Osteoblast (primary cell): ENCODE results near the gene MUC4. TPM values are rescaled to one million over a fixed set of nuclear protein-coding genes. Genes with fewer than 3 reads are reported as not detected.

Source experiments
- DNase-seq: peaks from one replicate; pipeline ENCODE4 v3.0.0; 2011; ENCODE audit warnings: low spot score, mixed read lengths; ENCODE audit not compliant: insufficient read length; ENCODE audit errors: missing footprints
- H2AFZ ChIP-seq: 2 replicates; pipeline ENCODE4 v1.6.0; 2011; ENCODE audit warnings: mild to moderate bottlenecking, low read length
- H3K27ac ChIP-seq: 2 replicates; pipeline ENCODE4 v1.5.1; 2011; ENCODE audit warnings: mild to moderate bottlenecking, low read depth, low read length, moderate library complexity
- H3K27me3 ChIP-seq: 2 replicates; pipeline ENCODE4 v1.6.0; 2012; ENCODE audit warnings: mild to moderate bottlenecking, control low read depth, inconsistent platforms, low read length, moderate library complexity; ENCODE audit not compliant: insufficient read depth
- H3K36me3 ChIP-seq: 2 replicates; pipeline ENCODE4 v1.5.1; 2011; ENCODE audit warnings: mild to moderate bottlenecking, low read length, control low read depth, moderate library complexity; ENCODE audit not compliant: insufficient read depth
- H3K4me1 ChIP-seq: 2 replicates; pipeline ENCODE4 v1.5.1; 2011; ENCODE audit warnings: mild to moderate bottlenecking, low read length, control low read depth, moderate library complexity; ENCODE audit not compliant: insufficient read depth
- H3K4me2 ChIP-seq: 2 replicates; pipeline ENCODE4 v1.6.0; 2011; ENCODE audit warnings: mild to moderate bottlenecking, low read length; ENCODE audit not compliant: insufficient read depth
- H3K4me3 ChIP-seq: fragments of 200-600 bp; sonication (generic); 3 replicates; pipeline ENCODE4 v1.5.1; 2012; ENCODE audit warnings: mild to moderate bottlenecking, low read length, inconsistent platforms; ENCODE audit not compliant: insufficient read depth
- H3K79me2 ChIP-seq: 2 replicates; pipeline ENCODE4 v1.6.0; 2012; ENCODE audit warnings: mild to moderate bottlenecking, low read length, control low read depth, inconsistent platforms; ENCODE audit not compliant: insufficient read depth
- H3K9me3 ChIP-seq: 2 replicates; pipeline ENCODE4 v1.5.1; 2011; ENCODE audit warnings: low read depth, low read length, control low read depth
- H4K20me1 ChIP-seq: 2 replicates; pipeline ENCODE4 v1.6.0; 2012; ENCODE audit warnings: mild to moderate bottlenecking, low read length, control low read depth; ENCODE audit not compliant: insufficient read depth
- total RNA-seq: library from RNA; depleted of rRNA; stranded (reverse); fragments of >200 nt; gene quantifications from 2 replicates; pipeline ENCODE4 v1.2.3, GENCODE V29; 2012
- TF ChIP-seq, protein P1 (sequence below): IDR thresholded peaks from 2 replicates; pipeline ENCODE4 v1.5.1; 2011; ENCODE audit warnings: mild to moderate bottlenecking, low read depth, low read length, moderate library complexity; ENCODE audit errors: extremely low read depth

The MUC4 gene
- total RNA-seq, 1 donor = not detected

DNA sequence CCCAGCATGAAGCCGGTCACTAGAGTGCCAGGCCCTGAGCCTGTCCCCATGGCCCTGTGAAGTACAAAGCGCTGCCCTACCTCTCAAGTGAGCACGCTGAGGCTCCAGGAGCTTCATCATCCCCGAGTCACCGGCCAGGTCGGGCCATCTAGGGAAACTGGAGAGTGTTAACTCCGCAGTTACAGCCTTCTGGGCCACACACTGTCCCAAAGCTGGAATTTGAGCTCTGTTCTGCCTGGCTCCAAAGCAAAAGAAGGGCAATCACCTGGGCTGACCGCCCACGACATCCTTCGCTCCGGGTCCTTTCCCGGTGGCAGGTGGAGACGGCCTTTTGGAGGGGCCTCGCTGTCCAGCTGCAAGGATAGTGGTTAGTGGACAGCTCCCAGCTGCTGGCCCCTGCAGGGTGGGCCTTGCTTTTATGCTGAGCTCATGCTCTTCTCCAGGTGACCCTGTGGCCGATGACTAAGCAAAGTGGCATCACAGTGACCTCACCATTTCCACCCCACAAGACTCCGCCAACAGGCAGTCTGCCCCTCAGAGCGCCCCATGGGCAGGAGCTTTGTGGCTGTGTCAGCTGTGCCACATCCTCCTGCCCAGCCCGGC lies 3.5 kb upstream of the MUC4 start:
- Histone ChIP-seq H3K36me3 (no peaks in the 10 kb centered on the region), H3K27ac (no peak overlapping the region), H3K4me3 (no peak overlapping the region), H3K4me2 (no peak overlapping the region), H4K20me1 (no peaks in the 10 kb centered on the region), H2AFZ (no peak overlapping the region), H3K79me2 (no peaks in the 10 kb centered on the region), H3K27me3 (peaks cover 10% of the 10 kb centered on the region), H3K9me3 (no peaks in the 10 kb centered on the region), H3K4me1 (no peaks in the 10 kb centered on the region)
- peak; percentile 45 for DNase-seq
- TF ChIP-seq, protein P1, sequence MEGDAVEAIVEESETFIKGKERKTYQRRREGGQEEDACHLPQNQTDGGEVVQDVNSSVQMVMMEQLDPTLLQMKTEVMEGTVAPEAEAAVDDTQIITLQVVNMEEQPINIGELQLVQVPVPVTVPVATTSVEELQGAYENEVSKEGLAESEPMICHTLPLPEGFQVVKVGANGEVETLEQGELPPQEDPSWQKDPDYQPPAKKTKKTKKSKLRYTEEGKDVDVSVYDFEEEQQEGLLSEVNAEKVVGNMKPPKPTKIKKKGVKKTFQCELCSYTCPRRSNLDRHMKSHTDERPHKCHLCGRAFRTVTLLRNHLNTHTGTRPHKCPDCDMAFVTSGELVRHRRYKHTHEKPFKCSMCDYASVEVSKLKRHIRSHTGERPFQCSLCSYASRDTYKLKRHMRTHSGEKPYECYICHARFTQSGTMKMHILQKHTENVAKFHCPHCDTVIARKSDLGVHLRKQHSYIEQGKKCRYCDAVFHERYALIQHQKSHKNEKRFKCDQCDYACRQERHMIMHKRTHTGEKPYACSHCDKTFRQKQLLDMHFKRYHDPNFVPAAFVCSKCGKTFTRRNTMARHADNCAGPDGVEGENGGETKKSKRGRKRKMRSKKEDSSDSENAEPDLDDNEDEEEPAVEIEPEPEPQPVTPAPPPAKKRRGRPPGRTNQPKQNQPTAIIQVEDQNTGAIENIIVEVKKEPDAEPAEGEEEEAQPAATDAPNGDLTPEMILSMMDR = no peak

DNA sequence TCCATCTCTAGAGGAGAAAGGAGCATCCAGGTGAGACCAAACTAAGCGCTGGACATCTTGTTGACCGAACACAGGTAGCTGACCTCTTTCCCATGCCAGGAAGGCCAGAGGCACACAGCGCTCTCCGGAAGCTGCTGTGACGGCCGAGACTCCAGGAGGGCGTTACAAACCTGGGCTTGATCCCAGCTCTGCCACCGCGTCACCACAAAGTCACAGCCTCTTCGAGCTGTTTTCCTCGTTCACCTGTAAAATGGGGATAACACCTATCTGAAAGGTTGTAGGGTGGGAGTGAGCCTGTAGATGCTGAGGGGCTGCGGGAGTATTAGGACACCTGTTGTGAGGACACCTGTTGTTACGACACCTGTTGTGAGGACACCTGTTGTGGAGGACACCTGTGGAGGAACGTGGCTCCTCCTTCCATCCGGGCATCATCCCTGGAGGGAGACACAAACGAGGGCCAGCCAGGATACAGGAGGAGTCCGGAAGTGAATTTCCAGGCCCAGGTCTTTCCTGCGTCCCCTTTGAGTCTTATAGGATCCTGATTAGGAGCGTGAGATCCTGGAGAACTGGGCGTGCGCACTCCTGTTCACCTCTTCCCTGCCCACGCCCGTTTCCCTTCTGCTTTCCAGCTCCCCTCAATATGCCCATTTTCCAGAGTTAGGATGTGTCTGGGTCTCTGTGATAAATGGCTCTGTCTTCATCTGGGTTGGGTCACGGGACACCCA lies 2.3 kb upstream of the MUC4 start:
- Histone ChIP-seq H4K20me1 (no peaks in the 10 kb centered on the region), H3K36me3 (no peaks in the 10 kb centered on the region)

DNA sequence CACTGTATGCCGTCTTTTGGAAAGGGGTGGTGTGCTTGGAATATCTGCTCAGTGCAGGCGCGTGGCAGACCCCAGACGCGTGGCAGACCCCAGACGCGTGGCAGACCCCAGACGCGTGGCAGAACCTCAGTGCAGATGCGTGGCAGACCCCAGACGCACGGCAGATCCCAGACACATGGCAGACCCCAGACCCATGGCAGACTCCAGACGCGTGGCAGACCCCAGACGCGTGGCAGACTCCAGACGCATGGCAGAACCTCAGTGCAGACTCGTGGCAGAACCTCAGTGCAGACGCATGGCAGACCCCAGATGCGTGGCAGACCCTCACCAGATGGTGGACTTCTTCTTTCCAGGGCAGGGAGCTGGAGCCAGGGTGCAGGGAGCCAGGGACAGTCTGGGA lies 637 bp upstream of the MUC4 start:
- no peak overlapping the region for H3K27ac ChIP-seq
- H3K9me3 ChIP-seq = no peaks in the 10 kb centered on the region
- peaks cover 10% of the 10 kb centered on the region for H3K27me3 ChIP-seq
- no peaks in the 10 kb centered on the region for H4K20me1 ChIP-seq
- no peak overlapping the region for H2AFZ ChIP-seq
- TF ChIP-seq, protein P1 = no peak
- no peaks in the 10 kb centered on the region for H3K36me3 ChIP-seq
- H3K4me3 ChIP-seq = no peak overlapping the region
- H3K4me2 ChIP-seq = no peak overlapping the region
- no peaks in the 10 kb centered on the region for H3K79me2 ChIP-seq
- H3K4me1 ChIP-seq = no peaks in the 10 kb centered on the region
- no peak for DNase-seq

More for the DNA sequence above, 2.3 kb upstream of the MUC4 start:
- Histone ChIP-seq H3K4me1 (no peaks in the 10 kb centered on the region), H3K9me3 (no peaks in the 10 kb centered on the region), H3K4me2 (no peak overlapping the region), H2AFZ (no peak overlapping the region), H3K4me3 (no peak overlapping the region), H3K27me3 (peaks cover 10% of the 10 kb centered on the region), H3K79me2 (no peaks in the 10 kb centered on the region), H3K27ac (no peak overlapping the region)
- peak; percentile 43 for DNase-seq
- TF ChIP-seq, protein P1 = no peak

DNA sequence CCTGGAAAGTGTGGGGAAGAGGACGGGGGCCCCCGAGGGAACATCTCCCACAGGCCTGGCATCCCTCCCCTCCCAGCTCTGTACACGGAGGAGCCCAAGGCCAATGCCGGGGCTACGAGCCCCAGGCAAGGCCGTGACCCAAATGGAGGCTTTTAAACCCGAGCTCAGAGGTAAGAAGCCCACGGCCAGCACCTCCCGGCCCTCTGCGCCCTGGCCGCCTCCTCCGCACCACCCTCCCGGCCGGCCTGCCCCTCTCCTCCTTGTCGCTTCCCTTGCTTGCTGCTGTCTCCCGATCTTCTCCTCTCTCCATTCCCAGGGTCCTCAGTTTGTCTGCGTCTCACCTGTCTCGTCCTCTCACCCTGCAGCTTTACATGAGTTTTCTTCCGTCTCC lies 1.3 kb downstream of the MUC4 start:
- no peak overlapping the region for H3K27ac ChIP-seq
- H3K36me3 ChIP-seq = no peaks in the 10 kb centered on the region
- no peaks in the 10 kb centered on the region for H3K9me3 ChIP-seq
- no peak overlapping the region for H3K4me3 ChIP-seq
- TF ChIP-seq, protein P1 = no peak
- no peak overlapping the region for H3K4me2 ChIP-seq
- H3K79me2 ChIP-seq = no peaks in the 10 kb centered on the region
- H4K20me1 ChIP-seq = no peaks in the 10 kb centered on the region
- no peaks in the 10 kb centered on the region for H3K4me1 ChIP-seq
- peak; percentile 34 for DNase-seq
- no peak overlapping the region for H2AFZ ChIP-seq
- peaks cover 10% of the 10 kb centered on the region for H3K27me3 ChIP-seq
